ENCODE measurements around the gene LIPT2.

DNA sequence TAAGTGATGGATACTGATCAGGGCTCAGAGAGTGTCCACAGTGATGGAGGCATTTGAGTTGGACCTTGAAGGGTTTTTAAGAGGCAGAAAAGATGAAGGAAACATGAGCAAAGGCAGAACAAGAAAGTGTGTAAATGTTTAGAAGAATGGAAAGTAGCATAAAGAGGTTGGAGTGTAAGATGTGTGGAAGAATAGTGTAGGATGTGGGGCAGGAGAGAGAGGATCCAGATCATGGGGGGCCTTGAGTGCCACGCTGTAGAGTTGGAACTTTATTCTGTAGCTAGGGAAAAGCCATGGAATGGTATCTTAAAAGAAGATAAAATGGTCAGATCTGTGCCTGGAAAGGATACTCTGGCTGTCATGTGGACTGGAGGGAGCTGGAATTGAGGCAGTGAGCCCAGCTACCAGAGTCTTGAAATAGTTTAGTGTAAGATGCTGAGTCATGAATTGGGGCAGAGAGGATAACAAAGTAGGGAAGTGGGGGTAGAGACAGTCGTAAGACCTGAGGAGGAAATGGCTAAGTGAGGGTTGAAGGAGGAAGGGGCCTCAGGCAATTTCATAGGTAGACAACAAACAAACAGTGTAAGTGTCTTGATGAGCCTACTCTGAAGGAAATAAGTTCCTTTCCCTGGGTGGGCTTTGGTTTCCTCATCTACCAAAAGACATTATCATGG, 32.9 kb downstream of the LIPT2 start:
- TF ChIP-seq POLR2A (IDR thresholded peaks at IDR 0.05; ENCODE audit: low read depth, low read length) (no peak), TAF1 (IDR thresholded peaks at IDR 0.05; ENCODE audit: borderline replicate concordance, low read depth, low read length) (no peak), POLR2AphosphoS5 (IDR thresholded peaks at IDR 0.05; ENCODE audit: low read depth, low read length) (no peak)
